Measurements from ENCODE around the gene SMTN. TPM values are rescaled to one million over a fixed set of nuclear protein-coding genes. Genes with fewer than 3 reads are reported as not detected.
A peak's percentile ranks its signal among the peaks of the same experiment; 100 is the strongest.

Gene SMTN
- total RNA-seq, 4 donors from 2014 or later = 29.2 to 116 (median 32.2) TPM

DNA sequence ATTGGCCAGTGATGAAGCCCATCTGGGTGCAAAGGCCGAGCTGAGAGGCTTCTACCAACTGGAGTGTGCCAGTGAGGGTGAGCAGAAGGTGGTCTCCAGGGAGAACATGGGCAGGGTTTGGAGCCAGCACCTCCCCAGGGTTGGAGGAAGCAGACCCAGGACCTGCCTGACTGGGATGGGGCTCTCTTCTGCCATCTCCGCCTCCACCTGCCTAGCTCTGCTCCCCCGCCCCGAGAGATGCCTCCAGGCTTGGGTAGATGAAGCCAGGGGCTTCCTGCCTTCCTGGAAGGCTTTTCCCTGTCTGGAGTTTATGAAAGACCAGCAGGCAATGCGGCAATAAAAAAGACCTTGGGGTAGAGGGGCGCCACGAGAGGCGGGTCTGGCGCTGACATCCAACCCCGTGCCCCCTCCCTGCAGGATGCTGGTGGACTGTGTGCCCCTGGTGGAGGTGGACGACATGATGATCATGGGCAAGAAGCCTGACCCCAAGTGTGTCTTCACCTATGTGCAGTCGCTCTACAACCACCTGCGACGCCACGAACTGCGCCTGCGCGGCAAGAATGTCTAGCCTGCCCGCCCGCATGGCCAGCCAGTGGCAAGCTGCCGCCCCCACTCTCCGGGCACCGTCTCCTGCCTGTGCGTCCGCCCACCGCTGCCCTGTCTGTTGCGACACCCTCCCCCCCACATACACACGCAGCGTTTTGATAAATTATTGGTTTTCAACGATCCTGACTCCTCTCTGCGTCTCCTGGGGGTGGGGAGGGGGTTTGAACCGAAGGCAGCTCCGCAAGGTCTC, 23.0 kb downstream of the SMTN start:
- ATAC-seq (ENCODE audit: low FRiP score) (no peak), DNase-seq (ENCODE audit: low spot score) (no peak)
- TF ChIP-seq, protein P1, sequence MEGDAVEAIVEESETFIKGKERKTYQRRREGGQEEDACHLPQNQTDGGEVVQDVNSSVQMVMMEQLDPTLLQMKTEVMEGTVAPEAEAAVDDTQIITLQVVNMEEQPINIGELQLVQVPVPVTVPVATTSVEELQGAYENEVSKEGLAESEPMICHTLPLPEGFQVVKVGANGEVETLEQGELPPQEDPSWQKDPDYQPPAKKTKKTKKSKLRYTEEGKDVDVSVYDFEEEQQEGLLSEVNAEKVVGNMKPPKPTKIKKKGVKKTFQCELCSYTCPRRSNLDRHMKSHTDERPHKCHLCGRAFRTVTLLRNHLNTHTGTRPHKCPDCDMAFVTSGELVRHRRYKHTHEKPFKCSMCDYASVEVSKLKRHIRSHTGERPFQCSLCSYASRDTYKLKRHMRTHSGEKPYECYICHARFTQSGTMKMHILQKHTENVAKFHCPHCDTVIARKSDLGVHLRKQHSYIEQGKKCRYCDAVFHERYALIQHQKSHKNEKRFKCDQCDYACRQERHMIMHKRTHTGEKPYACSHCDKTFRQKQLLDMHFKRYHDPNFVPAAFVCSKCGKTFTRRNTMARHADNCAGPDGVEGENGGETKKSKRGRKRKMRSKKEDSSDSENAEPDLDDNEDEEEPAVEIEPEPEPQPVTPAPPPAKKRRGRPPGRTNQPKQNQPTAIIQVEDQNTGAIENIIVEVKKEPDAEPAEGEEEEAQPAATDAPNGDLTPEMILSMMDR (IDR thresholded peaks at IDR 0.05) = no peak

DNA sequence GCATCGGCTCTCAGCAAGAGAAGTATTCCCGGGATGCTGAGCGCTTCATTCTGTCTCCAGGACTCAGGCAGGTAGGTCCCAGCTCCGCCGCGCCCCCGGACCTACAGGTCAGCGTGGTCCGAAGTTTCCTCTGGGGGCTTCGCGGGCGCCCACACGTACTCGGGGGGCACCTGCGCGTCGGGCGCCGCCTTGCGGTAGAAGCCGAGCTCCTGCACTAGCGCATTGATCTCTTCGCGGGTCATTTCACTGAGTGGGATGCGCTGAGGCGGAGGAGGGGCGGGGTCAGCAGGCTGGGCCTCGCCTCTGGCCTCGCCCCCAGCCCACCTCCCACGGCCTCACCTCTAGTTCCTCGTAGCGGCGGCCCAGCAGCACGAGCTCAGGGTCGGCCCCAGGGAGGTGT, 23.8 kb downstream of the SMTN start:
- TF ChIP-seq, protein P1 (IDR thresholded peaks at IDR 0.05) = no peak
- ATAC-seq (ENCODE audit: low FRiP score) (no peak), DNase-seq (ENCODE audit: low spot score) (no peak)

DNA sequence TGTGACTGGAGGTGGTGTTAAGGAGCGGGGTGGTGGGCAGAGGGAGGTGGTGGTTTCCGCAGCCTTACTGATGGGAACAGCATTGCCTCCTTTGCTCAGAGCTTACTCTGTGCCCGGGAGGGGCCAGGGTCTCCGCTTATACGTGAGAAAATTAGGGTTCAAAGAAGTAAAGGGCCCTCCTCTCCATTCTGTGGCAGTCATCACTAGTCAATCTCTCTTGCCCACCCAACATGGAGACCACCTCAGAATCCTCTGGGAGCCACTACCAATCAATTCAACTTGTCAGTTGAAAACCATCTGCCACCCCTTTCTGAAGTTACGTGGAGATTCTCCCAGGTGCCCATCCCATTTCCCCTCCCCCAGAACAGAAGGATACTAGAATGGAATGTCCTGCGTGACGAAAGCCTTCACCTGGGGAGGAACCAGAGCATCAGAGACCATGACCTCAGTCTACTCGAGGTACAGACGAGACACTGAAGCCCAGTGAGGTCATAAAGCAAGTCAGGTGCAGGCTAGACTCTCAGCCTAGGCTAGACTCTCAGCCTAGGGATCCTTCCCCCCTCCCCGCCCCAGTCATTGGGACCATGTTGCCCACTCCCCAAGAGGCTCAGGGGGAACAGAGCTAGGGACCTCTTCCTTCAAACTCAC, 24.3 kb downstream of the SMTN start:
- ATAC-seq (ENCODE audit: low FRiP score) (no peak), DNase-seq (ENCODE audit: low spot score) (no peak)
- TF ChIP-seq, protein P1 (IDR thresholded peaks at IDR 0.05) = no peak

DNA sequence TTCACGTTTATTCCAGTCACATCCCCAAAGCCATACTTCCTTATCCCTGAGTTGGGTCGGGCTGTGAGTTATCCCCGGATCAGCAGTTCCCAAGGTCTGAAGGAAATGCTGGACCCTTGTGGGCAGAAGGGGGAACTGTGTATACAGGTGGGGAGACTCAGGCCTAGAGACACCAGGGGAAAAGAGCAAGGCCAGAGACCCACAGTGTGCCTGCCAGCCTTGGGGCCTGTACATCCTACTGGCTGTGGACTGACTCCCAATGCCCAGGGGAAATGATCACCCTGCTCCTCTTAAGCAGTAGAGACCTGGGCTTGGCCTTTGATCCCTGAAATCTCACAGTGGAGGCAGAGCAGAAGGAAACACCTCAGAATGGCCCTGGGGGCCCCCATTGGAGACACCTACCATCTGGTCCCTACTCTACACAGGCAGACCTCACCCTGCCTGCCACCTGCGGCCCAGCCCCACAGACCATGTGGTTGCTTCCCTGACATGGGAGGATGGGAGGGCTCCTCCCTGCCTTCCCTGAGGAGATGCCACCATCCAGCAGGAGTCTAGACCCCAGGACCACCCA, 25.0 kb downstream of the SMTN start:
- no peak for DNase-seq (ENCODE audit: low spot score)
- TF ChIP-seq, protein P1 (IDR thresholded peaks at IDR 0.05) = no peak
- no peak for ATAC-seq (ENCODE audit: low FRiP score)

DNA sequence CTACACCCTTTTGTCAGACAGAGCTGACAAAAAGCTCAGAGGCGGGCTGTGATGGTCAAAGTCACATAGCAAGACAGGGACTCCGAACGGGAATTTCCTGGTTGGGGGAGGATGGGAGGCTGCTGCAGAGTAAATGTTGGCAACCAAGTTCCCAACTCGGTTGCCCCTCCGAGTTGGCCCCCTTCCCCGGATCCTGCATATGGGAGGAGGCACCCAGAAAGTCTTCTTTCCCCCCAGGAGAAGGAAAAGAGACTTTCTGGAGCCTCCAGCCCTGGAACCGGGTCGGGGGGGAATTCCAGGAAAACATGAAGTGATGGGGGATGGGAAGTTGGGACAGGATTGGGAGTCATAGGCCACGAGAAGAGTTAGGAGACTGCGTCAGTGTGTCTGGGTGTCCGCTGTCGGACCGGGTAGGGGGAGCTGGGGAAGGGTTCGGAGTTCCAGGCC, 25.6 kb downstream of the SMTN start:
- TF ChIP-seq, protein P1 (IDR thresholded peaks at IDR 0.05) = no peak
- ATAC-seq (ENCODE audit: low FRiP score) = peak; percentile 22
- no peak for DNase-seq (ENCODE audit: low spot score)

DNA sequence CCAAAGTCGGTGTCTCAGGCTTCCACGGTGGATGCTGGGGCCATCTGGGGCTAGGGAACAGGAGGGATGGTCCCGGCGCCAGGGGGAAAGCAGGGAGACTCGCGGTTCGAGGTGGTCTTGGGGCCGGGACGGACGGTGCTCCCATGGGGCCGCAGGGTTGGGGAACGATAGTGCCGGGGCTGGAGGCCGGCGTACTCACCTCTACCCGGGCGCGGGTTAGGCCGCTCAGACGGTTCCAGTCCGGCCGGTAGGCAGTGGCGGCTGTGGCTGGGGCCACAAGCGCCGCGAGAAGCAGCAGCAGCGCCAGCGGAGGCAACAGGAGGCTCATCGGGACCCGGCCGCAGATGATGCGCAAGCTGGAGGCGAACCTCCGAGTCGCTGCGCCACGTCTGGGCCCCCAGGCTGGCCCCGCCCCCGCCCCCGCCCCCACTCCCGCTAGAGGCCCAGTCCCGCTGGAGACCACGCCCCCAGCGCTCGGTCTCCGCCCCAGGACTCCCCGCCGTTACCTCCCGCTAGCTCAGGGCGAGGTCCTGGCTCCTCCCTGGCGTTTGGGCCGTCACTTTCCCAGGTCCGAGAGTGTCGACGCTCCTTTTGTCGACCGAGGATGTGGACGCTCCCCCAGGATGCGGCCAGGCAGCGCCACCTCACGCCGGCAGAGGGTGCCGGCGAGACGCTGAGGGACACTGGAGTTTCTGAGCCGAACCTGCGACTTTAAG, 26.2 kb downstream of the SMTN start, which contains the start of gene SELENOM:
TSS of gene SELENOM (minus strand) at position 391 of the 716 bp plus-strand sequence. CDS start at position 328, 63 bp downstream.
- DNase-seq (ENCODE audit: low spot score) (peak; percentile 73), ATAC-seq (ENCODE audit: low FRiP score) (peak; percentile 97)
- TF ChIP-seq, protein P1 (IDR thresholded peaks at IDR 0.05) = no peak

Data from omental fat pad (tissue), 4 donors.